ENCODE results near the gene IL18R1.

- TF ChIP-seq, protein P1, sequence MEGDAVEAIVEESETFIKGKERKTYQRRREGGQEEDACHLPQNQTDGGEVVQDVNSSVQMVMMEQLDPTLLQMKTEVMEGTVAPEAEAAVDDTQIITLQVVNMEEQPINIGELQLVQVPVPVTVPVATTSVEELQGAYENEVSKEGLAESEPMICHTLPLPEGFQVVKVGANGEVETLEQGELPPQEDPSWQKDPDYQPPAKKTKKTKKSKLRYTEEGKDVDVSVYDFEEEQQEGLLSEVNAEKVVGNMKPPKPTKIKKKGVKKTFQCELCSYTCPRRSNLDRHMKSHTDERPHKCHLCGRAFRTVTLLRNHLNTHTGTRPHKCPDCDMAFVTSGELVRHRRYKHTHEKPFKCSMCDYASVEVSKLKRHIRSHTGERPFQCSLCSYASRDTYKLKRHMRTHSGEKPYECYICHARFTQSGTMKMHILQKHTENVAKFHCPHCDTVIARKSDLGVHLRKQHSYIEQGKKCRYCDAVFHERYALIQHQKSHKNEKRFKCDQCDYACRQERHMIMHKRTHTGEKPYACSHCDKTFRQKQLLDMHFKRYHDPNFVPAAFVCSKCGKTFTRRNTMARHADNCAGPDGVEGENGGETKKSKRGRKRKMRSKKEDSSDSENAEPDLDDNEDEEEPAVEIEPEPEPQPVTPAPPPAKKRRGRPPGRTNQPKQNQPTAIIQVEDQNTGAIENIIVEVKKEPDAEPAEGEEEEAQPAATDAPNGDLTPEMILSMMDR (conservative IDR thresholded peaks at IDR 0.05): no peak
- no peak for TF ChIP-seq EZH2 (IDR thresholded peaks at IDR 0.05; ENCODE audit: low read depth)
These were observed 46.3 kb downstream of the IL18R1 start for GRCh38 chr2:102401865-102402264.

Data from PC-9 (cell line).